Type B pancreatic cell (in vitro differentiated cells): ENCODE data around the gene CC2D2A. TPM values are rescaled to one million over a fixed set of nuclear protein-coding genes. Genes with fewer than 3 reads are reported as not detected.

ENCODE experiments used
- DNase-seq: peaks from one replicate; pipeline ENCODE4 v3.0.0; 2021; ENCODE audit warnings: mixed read lengths; ENCODE audit not compliant: unreplicated experiment; ENCODE audit errors: extremely low spot score
- H3K27ac Mint-ChIP-seq: 2 replicates; pipeline ENCODE4 v1.8.0; 2021; ENCODE audit warnings: mild to moderate bottlenecking, mixed read lengths
- H3K27me3 Mint-ChIP-seq: 2 replicates; pipeline ENCODE4 v1.8.0; 2021; ENCODE audit warnings: mixed read lengths
- H3K36me3 Mint-ChIP-seq: 2 replicates; pipeline ENCODE4 v1.8.0; 2021; ENCODE audit warnings: mixed read lengths
- H3K4me1 Mint-ChIP-seq: one replicate; pipeline ENCODE4 v1.8.0; 2021; ENCODE audit warnings: mixed read lengths; ENCODE audit not compliant: unreplicated experiment
- H3K4me3 Mint-ChIP-seq: 2 replicates; pipeline ENCODE4 v1.8.0; 2021; ENCODE audit warnings: mild to moderate bottlenecking, mixed read lengths
- H3K9me3 Mint-ChIP-seq: 2 replicates; pipeline ENCODE4 v1.8.0; 2021; ENCODE audit warnings: mixed read lengths
- total RNA-seq: library from RNA; stranded (reverse); gene quantifications from 2 replicates; pipeline ENCODE4 v1.2.1, GENCODE V29; 2021; ENCODE audit warnings: low replicate concordance
- TF ChIP-seq, protein P1 (sequence below): fragments of 200-600 bp; sonication (generic); conservative IDR thresholded peaks from 2 replicates; pipeline ENCODE4 v1.5.0; 2021; ENCODE audit warnings: antibody characterized with exemption, mild to moderate bottlenecking

Gene CC2D2A
- total RNA-seq, 1 donor from 2014 or later: 27.8 TPM

DNA sequence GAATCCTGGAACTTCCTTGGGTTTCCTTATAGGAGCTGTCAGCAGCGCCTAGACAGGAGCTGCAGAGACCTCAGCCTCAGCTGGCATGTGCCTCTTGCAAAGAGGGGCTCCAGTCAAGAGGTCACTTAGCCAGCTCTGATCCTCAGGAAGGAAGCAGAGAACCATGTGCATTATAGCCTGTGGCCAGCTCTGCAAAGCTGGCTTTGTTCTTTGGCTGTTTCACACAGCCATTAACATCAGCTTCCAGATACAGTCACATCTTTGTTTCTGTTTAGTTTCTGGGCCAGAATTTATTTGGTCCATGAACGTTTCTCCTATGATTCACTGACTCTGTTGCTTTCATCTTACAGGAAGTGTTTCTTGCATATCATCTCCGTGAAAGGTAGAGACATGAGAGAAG, 92.4 kb downstream of the CC2D2A start:
- Mint-ChIP-seq H3K4me3 (no peak overlapping the region), H3K36me3 (peaks cover 41% of the 10 kb centered on the region), H3K9me3 (no peaks in the 10 kb centered on the region), H3K27me3 (no peaks in the 10 kb centered on the region), H3K4me1 (peaks cover 6% of the 10 kb centered on the region), H3K27ac (no peak overlapping the region)
- TF ChIP-seq, protein P1, sequence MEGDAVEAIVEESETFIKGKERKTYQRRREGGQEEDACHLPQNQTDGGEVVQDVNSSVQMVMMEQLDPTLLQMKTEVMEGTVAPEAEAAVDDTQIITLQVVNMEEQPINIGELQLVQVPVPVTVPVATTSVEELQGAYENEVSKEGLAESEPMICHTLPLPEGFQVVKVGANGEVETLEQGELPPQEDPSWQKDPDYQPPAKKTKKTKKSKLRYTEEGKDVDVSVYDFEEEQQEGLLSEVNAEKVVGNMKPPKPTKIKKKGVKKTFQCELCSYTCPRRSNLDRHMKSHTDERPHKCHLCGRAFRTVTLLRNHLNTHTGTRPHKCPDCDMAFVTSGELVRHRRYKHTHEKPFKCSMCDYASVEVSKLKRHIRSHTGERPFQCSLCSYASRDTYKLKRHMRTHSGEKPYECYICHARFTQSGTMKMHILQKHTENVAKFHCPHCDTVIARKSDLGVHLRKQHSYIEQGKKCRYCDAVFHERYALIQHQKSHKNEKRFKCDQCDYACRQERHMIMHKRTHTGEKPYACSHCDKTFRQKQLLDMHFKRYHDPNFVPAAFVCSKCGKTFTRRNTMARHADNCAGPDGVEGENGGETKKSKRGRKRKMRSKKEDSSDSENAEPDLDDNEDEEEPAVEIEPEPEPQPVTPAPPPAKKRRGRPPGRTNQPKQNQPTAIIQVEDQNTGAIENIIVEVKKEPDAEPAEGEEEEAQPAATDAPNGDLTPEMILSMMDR: no peak
- DNase-seq: no peak

DNA sequence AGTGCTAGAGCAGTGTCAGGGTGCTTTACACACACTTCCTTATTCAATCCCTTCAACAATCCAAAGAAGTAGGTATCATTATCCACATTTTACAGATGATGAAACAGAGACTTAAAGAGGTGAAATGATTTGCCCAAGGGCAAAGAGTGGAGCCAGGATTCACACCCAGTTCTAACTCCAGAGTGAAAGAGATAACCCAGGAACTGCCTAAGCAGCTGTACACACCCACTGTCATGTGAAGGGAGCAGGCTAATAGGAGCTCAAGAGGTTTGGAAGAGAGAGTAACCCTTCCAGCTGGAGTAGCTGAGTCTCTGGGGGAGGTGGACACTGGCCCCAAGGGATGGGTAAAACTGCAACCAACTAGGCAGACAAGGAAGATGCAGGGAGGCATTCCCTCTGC, 92.9 kb downstream of the CC2D2A start:
- no peaks in the 10 kb centered on the region for H3K9me3 Mint-ChIP-seq
- TF ChIP-seq, protein P1: no peak
- H3K27me3 Mint-ChIP-seq: no peaks in the 10 kb centered on the region
- H3K36me3 Mint-ChIP-seq: peaks cover 39% of the 10 kb centered on the region
- no peak overlapping the region for H3K4me3 Mint-ChIP-seq
- H3K27ac Mint-ChIP-seq: no peak overlapping the region
- no peak for DNase-seq
- peaks cover 6% of the 10 kb centered on the region for H3K4me1 Mint-ChIP-seq

DNA sequence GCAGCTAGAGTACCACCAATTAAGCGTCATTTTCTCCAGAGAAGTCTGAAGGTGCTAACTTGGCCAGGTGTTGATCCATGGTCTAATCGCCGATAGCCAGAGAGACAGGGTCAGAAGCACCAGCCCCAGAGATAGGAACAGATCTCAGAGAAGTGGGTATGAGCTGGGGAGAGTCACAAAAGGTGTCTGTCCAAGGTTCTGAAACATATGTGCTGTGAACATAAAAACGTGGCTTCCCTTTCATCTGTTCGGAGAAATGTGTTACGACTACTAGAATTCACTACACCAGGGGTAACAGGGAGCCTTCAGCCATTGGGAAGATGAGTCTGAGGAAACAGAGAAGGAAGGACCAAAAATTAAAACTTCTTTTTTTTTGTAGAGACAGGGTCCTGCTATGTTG, 94.2 kb downstream of the CC2D2A start:
- peaks cover 36% of the 10 kb centered on the region for H3K36me3 Mint-ChIP-seq
- H3K27me3 Mint-ChIP-seq: no peaks in the 10 kb centered on the region
- peaks cover 6% of the 10 kb centered on the region for H3K4me1 Mint-ChIP-seq
- DNase-seq: no peak
- TF ChIP-seq, protein P1: no peak
- H3K9me3 Mint-ChIP-seq: no peaks in the 10 kb centered on the region
- no peak overlapping the region for H3K27ac Mint-ChIP-seq
- no peak overlapping the region for H3K4me3 Mint-ChIP-seq

DNA sequence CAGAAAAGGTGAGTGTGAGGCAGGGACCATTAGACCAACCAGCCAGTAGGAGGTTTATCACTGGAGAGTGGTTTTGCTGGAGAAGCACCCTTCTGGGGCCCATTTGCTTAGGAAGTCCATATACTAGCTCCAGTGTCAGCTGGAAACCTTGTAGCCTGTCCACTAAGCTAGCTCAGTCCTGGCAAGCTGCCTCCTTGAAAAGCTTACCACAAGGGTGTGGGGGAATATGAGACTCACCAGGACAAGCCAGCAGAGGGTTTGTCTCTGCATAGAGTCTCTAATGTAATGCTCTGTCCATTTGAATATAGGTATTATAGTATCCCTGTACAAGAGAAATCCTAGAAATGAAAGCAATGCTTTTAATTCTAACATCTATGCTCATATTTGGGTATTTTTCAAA, 99.1 kb downstream of the CC2D2A start:
- no peaks in the 10 kb centered on the region for H3K4me1 Mint-ChIP-seq
- no peaks in the 10 kb centered on the region for H3K27me3 Mint-ChIP-seq
- peaks cover 3% of the 10 kb centered on the region for H3K9me3 Mint-ChIP-seq
- no peak overlapping the region for H3K27ac Mint-ChIP-seq
- DNase-seq: no peak
- no peak overlapping the region for H3K4me3 Mint-ChIP-seq
- TF ChIP-seq, protein P1: no peak
- peaks cover 29% of the 10 kb centered on the region for H3K36me3 Mint-ChIP-seq

DNA sequence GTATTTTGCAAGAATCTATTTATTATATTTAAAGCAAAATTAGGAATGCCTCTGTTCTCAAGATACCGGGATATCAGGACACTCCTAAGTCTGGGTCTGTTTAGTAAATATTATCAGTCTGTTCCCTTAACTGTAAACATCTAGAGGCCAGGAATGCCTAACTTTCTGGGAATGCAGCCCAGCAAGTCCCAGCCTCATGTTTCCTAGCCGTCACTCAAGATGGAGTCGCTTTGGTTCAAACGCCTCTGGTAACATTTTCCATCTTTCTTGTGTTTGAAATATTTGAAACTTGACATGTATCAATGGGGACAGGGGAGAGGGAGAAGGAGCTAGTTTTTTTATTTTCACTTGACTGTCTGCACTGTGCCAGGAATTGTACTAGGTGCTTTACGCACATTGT, 100.1 kb downstream of the CC2D2A start:
- peaks cover 3% of the 10 kb centered on the region for H3K9me3 Mint-ChIP-seq
- DNase-seq: no peak
- peaks cover 28% of the 10 kb centered on the region for H3K36me3 Mint-ChIP-seq
- no peaks in the 10 kb centered on the region for H3K4me1 Mint-ChIP-seq
- TF ChIP-seq, protein P1: no peak
- H3K27me3 Mint-ChIP-seq: no peaks in the 10 kb centered on the region
- no peak overlapping the region for H3K27ac Mint-ChIP-seq
- H3K4me3 Mint-ChIP-seq: no peak overlapping the region

DNA sequence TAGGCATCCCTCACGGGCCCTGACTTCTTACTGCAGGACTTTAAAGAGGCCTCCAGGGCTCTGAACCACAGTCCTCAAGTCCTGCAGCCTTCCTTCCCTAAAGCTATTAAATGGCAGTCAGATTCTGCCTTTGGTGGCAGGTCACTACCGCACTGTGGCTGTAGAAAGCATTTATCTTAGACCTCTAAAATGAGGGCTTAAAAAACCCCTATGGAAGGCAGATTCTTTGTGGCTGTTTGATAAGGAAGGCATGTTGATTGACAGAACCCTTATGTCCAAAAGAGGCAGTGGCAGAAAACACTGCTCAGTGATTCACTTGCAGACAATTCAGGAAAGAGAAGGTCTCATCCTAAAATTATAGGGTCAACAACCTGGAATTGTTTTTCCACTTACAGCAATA, 106.3 kb downstream of the CC2D2A start:
- TF ChIP-seq, protein P1: no peak
- H3K4me1 Mint-ChIP-seq: no peaks in the 10 kb centered on the region
- DNase-seq: no peak
- H3K36me3 Mint-ChIP-seq: peaks cover 8% of the 10 kb centered on the region
- no peak overlapping the region for H3K4me3 Mint-ChIP-seq
- H3K27ac Mint-ChIP-seq: no peak overlapping the region
- no peaks in the 10 kb centered on the region for H3K9me3 Mint-ChIP-seq
- no peaks in the 10 kb centered on the region for H3K27me3 Mint-ChIP-seq
